Effector CD4-positive, alpha-beta T cell (primary cell): ENCODE measurements around the gene MCF2L2.
A peak's percentile ranks its signal among the peaks of the same experiment; 100 is the strongest.
"Not testable (repeated sequence)": the region's sequence is repeated elsewhere in the genome, so short reads cannot be mapped to it uniquely, and the experiment has no call there.

ENCODE experiments used
- DNase-seq: peaks from one replicate; pipeline ENCODE4 v3.0.0-alpha.2; 2020

MCF2L2 gene

GRCh38 chr3:183262875-183263378 is 165.5 kb downstream of the MCF2L2 start:
- DNase-seq, result no peak

- DNase-seq, result no peak
Measured at GRCh38 chr3:183261151-183261724, 167.2 kb downstream of the MCF2L2 start.

- DNase-seq, result no peak
Measured at GRCh38 chr3:183260167-183260904, 168.1 kb downstream of the MCF2L2 start.

GRCh38 chr3:183259621-183260020 is 168.8 kb downstream of the MCF2L2 start:
- no peak for DNase-seq

- no peak for DNase-seq
Measured at GRCh38 chr3:183259087-183259486, 169.3 kb downstream of the MCF2L2 start.

- DNase-seq, result no peak
Measured at GRCh38 chr3:183255348-183255730, 173.1 kb downstream of the MCF2L2 start.

GRCh38 chr3:183254487-183255347 is 173.7 kb downstream of the MCF2L2 start:
- DNase-seq, result no peak

DNA sequence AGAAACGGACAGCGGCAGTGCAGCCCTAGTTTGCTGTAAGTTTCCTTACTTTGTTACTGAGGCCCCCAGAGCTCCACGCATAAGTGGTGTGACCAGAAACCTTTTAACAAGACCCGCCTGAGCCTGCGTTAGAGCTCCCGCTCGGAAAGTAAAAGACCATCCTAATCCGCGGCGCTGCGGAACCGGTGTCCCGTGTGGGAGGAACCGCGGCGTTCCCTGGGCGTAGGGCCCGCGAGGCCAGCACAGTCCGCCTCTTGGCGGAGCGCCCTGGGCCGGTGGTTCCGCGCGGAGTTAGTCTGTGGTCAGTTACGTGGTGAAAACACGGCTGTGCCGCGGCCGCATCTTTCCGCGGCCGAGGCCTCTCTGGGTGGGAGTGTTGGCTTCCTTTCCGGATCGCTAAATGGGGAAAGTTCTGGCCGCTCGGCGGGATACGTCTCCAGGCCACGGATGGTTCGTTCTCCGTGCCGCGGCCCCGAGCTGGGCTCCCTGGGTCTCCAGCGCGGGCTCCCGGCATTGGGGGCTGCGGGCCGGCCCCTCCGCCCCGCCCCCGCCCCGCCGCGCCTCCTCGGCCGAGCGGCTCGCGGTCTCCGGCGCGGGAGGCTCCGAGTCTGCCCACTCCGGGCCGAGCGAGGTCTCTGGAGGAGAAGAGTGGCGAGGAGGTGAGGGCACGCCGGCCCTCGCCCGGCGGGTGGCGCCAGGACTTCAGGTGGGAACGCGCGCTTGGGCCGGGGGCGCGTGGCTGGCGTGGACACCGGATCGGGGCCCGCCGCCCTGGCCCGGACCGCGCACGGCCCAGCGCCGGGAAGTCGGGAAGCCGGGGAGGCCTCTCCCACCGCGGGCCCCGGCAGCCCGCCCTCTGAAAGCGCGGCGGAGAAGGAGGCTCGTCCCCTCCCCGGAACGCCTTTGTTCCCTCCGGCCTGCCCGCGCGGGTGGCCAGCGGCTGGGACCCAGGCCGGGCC is 174.6 kb downstream of the MCF2L2 start:
- DNase-seq, result peak; percentile 3

DNA sequence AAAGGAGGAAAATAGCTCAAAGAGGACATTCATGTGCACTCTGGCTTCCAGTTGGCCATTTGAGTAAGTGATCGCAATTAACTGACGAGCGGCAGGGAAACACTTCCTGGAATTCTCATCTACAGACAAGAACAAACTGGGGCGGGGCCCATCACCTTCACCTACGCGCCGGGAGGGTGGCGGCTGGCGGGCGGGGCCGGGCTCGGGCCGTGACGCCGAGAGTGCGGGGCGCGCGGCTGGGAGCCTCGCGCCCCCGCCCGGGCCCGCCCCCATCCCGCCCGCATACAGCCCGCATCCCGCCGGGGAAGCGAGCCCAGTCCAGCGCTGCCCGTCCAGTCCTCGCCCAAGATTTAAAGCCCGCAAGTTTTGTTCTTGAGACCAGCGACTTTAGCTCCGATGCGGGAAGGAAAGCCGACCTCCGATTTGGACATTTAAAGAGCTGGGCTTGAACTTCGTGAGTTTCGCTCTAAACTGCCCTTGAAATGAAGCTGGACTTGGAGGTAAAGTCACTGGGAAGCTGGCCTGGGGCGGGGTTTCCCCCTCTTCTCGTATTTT is 175.4 kb downstream of the MCF2L2 start, which contains the start of gene B3GNT5:
Gene B3GNT5, plus strand, starts transcription at position 281 of the 555 bp plus-strand sequence. CDS start 16,546 bp downstream, outside the sequence.
- no peak for DNase-seq

GRCh38 chr3:183252118-183252782 is 176.2 kb downstream of the MCF2L2 start:
- DNase-seq, result no peak

GRCh38 chr3:183249006-183249718 is 179.3 kb downstream of the MCF2L2 start:
- DNase-seq, result no peak

- no peak for DNase-seq
Measured at GRCh38 chr3:183247011-183247589, 181.3 kb downstream of the MCF2L2 start.

DNA sequence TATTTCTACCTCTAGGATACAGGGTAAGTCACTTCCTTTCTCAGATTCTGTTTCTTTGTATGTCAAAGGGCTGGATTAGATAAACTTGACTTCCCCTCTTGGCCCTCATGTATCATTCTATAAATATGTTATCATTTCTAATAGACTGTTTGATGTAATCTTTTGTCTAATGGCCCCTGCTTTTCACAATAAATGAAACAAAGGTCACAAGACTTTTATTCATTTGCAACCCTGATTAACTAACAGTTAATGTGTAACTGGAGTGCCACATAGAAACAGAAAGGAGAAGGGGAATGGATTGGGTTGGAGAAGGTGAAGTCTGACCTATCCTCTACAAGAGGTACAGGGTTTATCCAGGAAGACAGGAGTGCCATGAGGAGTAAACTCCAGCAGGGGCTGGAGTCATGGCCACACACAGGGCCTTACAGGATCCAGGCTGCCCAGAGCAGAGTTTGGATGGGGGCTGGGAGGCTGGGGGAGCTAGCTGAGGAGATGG is 183.4 kb downstream of the MCF2L2 start:
- DNase-seq, result no peak

GRCh38 chr3:183244219-183244618 is 184.2 kb downstream of the MCF2L2 start:
- DNase-seq, result no peak

DNA sequence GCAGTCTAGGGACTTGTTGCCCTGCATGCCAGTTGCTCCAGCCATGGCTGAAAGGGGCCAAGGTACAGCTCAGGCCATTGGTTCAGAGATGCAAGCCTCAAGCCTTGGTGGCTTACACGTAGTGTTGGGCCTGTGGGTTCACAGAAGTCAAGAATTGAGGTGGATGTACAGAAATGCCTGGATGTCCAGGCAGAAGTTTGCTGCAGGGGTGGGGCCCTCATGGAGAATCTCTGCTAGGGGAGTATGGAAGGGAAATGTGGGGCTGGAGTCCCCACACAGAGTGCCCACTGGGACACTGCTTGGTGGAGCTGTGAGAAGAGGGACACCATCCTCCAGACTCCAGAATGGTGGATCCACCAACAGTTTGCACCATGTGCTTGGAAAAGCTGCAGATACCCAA is 186.0 kb downstream of the MCF2L2 start:
- no peak for DNase-seq

DNA sequence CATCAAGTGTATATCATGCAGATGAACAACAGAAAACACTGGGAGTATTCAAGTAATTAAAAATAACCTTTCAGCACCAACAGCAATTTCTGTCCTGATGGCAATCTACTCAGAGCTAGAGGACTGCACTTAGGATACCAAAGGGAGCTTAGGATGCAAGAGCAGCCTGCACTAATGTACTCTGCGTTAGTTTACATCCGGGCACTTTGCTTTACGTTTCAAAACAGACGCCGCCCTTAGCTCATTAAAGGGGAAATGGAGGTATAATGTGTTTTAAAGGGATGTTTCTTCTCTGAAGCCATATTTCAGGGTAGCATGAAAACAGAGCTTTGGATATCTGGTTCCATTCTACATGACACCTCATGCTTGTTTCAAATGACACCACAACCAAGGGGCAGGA is 189.4 kb downstream of the MCF2L2 start:
- no peak for DNase-seq

DNA sequence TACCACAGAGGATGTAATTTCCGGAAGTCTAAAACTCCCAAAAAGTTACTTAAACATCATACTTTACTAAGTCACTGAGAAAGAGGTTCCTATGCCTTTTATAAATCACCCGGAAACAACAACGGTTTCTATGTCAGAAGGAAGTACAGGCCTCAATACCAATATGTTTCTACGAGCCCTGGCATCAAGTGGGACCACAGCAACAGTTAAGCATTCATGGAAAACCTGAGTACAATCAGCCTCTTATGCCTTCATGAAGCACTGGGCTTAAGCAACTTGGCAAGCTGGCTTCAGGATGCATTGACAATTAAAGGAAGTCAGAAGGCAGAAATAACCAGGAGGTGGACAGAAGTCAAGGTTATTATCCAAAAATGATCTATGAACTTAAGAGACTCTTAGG is 194.5 kb downstream of the MCF2L2 start:
- DNase-seq, result no peak

DNA sequence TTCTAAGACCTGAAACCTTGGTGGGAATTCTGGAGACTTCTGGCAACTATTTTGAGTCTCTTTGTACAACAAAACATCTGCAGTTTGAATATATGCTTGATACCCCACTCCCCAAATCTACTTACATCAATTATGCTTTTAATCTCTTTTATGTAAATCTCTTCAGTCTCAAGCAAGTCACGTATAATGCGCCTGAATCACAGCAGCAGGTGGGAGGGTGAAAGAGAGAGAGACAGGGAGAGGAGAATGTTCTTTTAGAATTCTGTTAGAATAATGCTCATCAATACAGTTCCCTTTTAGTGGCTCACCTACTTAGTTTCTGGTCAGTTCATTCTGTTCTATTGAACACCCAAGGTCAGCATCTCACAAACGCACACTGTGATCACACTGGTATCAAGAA is 197.6 kb downstream of the MCF2L2 start:
- no peak for DNase-seq

DNA sequence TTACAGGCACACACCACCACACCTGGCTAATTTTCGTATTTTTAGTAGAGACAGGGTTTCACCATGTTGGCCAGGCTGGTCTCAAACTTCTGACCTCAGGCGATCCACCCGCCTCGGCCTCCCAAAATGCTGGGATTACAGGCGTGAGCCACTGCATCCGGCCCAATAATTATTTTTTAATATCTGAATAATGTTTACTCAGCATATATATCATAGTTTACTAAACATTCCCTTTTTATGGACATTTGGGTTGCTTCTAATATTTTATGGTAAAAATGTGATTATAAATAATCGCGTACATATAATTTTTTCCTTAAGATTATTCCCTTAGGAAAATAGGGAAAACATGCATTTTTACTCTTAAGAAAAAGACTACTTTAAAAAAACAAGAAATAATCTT is 198.2 kb downstream of the MCF2L2 start:
- DNase-seq, result not testable (repeated sequence)

- no peak for DNase-seq
Measured at GRCh38 chr3:183229178-183229577, 199.2 kb downstream of the MCF2L2 start.
